Caco-2 (cell line): ENCODE measurements around the gene KCNN1. TPM values are rescaled to one million over a fixed set of nuclear protein-coding genes. Genes with fewer than 3 reads are reported as not detected.

ENCODE experiments used
- BruUV-seq: library from RNA; stranded (reverse); fragments of 400-500 nt; replicated peaks from 2 replicates; lab custom pipeline; 2021; lab: Mats Ljungman, UMichigan
- CTCF ChIA-PET: fragments of 300-600 bp; sonication (Branson Sonifier 250); formaldehyde crosslinking; loops from one replicate; lab custom pipeline; 2022; ENCODE audit warnings: antibody characterized with exemption; lab: Charles Lee
- POLR2A ChIA-PET: fragments of 300-600 bp; sonication (Branson Sonifier 250); formaldehyde crosslinking; loops from one replicate; lab custom pipeline; 2022; ENCODE audit warnings: antibody characterized with exemption; lab: Charles Lee
- DNase-seq, 2 experiments: peaks; one replicate each; pipeline versions ENCODE4 v3.0.0 to v3.0.0-alpha.2; 2020 to 2022
- H3K27me3 ChIP-seq: replicated peaks from 2 replicates; pipeline ENCODE4 v1.6.0; 2011; ENCODE audit warnings: low read length; ENCODE audit not compliant: control insufficient read depth, insufficient read depth
- H3K36me3 ChIP-seq: 2 replicates; pipeline ENCODE4 v1.5.1; 2011; ENCODE audit warnings: low read length; ENCODE audit not compliant: control insufficient read depth, insufficient read depth
- H3K4me1 ChIP-seq: fragments of 250-450 bp; sonication (Bioruptor Pico); 2 replicates; pipeline ENCODE4 v1.5.1; 2020; ENCODE audit warnings: mild to moderate bottlenecking
- H3K4me3 ChIP-seq: 2 replicates; pipeline ENCODE4 v1.5.1; 2011; ENCODE audit warnings: low read depth, mild to moderate bottlenecking, control low read depth, low read length
- H3K9me3 ChIP-seq: fragments of 250-450 bp; sonication (Bioruptor Pico); 2 replicates; pipeline ENCODE4 v1.5.1; 2020; ENCODE audit warnings: mild to moderate bottlenecking, moderate library complexity
- H3K27ac Mint-ChIP-seq: one replicate; pipeline ENCODE4 v1.8.0; 2022; ENCODE audit warnings: mixed read lengths; ENCODE audit not compliant: unreplicated experiment
- H3K27me3 Mint-ChIP-seq: one replicate; pipeline ENCODE4 v1.8.0; 2022; ENCODE audit warnings: mixed read lengths; ENCODE audit not compliant: insufficient read depth, unreplicated experiment
- H3K36me3 Mint-ChIP-seq: one replicate; pipeline ENCODE4 v1.8.0; 2022; ENCODE audit warnings: mild to moderate bottlenecking, mixed read lengths; ENCODE audit not compliant: insufficient read depth, unreplicated experiment
- H3K4me1 Mint-ChIP-seq: one replicate; pipeline ENCODE4 v1.8.0; 2022; ENCODE audit warnings: low read depth, mixed read lengths; ENCODE audit not compliant: unreplicated experiment
- H3K4me3 Mint-ChIP-seq: one replicate; pipeline ENCODE4 v1.8.0; 2022; ENCODE audit warnings: mild to moderate bottlenecking, moderate library complexity, mixed read lengths; ENCODE audit not compliant: unreplicated experiment
- H3K9me3 Mint-ChIP-seq: one replicate; pipeline ENCODE4 v1.8.0; 2022; ENCODE audit warnings: mixed read lengths; ENCODE audit not compliant: unreplicated experiment
- intact Hi-C: fragments of 100-400 bp; cut with micrococcal nuclease; formaldehyde crosslinking; loops from one replicate; pipeline ENCODE4 v1.10.0; 2022; ENCODE audit not compliant: unreplicated experiment
- total RNA-seq: library from RNA; stranded (reverse); gene quantifications from 2 replicates; pipeline ENCODE4 v1.2.3, GENCODE V29; 2022
- TF ChIP-seq, protein P1 (sequence below), 2 experiments: fragments of 200-600 bp in 1 of 2; IDR thresholded peaks; 1 replicate in 1 of 2; 2 replicates in 1 of 2; pipeline versions ENCODE4 v1.5.1 to v1.8.0; 2011 to 2022; ENCODE audit warnings: antibody characterized with exemption in 1 of 2, control low read depth in 1 of 2, inconsistent platforms in 1 of 2, low read depth in 1 of 2, low read length in 1 of 2, mild to moderate bottlenecking in 1 of 2, moderate library complexity in 1 of 2; ENCODE audit not compliant: insufficient read depth in 1 of 2, severe bottlenecking in 1 of 2, unreplicated experiment in 1 of 2

The KCNN1 gene
- total RNA-seq, 1 experiment from 2014 or later, result not detected

- TF ChIP-seq, protein P1, sequence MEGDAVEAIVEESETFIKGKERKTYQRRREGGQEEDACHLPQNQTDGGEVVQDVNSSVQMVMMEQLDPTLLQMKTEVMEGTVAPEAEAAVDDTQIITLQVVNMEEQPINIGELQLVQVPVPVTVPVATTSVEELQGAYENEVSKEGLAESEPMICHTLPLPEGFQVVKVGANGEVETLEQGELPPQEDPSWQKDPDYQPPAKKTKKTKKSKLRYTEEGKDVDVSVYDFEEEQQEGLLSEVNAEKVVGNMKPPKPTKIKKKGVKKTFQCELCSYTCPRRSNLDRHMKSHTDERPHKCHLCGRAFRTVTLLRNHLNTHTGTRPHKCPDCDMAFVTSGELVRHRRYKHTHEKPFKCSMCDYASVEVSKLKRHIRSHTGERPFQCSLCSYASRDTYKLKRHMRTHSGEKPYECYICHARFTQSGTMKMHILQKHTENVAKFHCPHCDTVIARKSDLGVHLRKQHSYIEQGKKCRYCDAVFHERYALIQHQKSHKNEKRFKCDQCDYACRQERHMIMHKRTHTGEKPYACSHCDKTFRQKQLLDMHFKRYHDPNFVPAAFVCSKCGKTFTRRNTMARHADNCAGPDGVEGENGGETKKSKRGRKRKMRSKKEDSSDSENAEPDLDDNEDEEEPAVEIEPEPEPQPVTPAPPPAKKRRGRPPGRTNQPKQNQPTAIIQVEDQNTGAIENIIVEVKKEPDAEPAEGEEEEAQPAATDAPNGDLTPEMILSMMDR (IDR thresholded peaks at IDR 0.05; ENCODE audit: insufficient read depth in 1 of 2, low read depth in 1 of 2, low read length in 1 of 2, severe bottlenecking in 1 of 2, unreplicated experiment in 1 of 2), result peak; percentile 86 to 94
- Histone ChIP-seq H3K36me3 (no peaks in the 10 kb centered on the region), H3K4me3 (no peak overlapping the region), H3K27me3 (no peaks in the 10 kb centered on the region), H3K4me1 (no peaks in the 10 kb centered on the region), H3K9me3 (no peaks in the 10 kb centered on the region)
- Mint-ChIP-seq H3K4me3 (no peak overlapping the region), H3K27ac (no peak overlapping the region), H3K4me1 (peaks cover 5% of the 10 kb centered on the region), H3K36me3 (peaks cover 4% of the 10 kb centered on the region), H3K27me3 (no peaks in the 10 kb centered on the region), H3K9me3 (no peaks in the 10 kb centered on the region)
- POLR2A ChIA-PET, result interaction anchor here (1.1 kb wide), 1 partner anchor 79 kb away, joined by 5 read pairs; the partner anchor contains the start of gene RPL18A
- CTCF ChIA-PET, result interaction anchor here (0.6 to 1.6 kb wide), 11 partner anchors 12 to 1136 kb away, joined by 3 to 21 read pairs (median 4); partner anchors contain the start of gene RPL18A
- BruUV-seq, result no TSS peak
- intact Hi-C loops, result loop anchor here (1.0 to 2.0 kb wide), 2 partner anchors 59 to 121 kb away; no protein-coding TSS in a partner anchor
- DNase-seq, result peak; percentile 70 to 79
These were observed 28.6 kb upstream of the KCNN1 start for GRCh38 chr19:17938092-17938845.

GRCh38 chr19:17942181-17942580 lies 24.7 kb upstream of the KCNN1 start:
- Histone ChIP-seq H3K4me1 (no peaks in the 10 kb centered on the region; the same call in 1 of the 2 replicates), H3K4me3 (no peak overlapping the region), H3K9me3 (no peaks in the 10 kb centered on the region), H3K27me3 (no peaks in the 10 kb centered on the region), H3K36me3 (no peaks in the 10 kb centered on the region)
- Mint-ChIP-seq H3K27me3 (no peaks in the 10 kb centered on the region), H3K36me3 (peaks cover 19% of the 10 kb centered on the region), H3K27ac (no peak overlapping the region), H3K9me3 (no peaks in the 10 kb centered on the region), H3K4me3 (no peak overlapping the region), H3K4me1 (no peaks in the 10 kb centered on the region)
- ChIA-PET CTCF (no interaction called here), POLR2A (no interaction called here)
- intact Hi-C loops, result no loop called here
- TF ChIP-seq, protein P1 (IDR thresholded peaks at IDR 0.05; ENCODE audit: insufficient read depth in 1 of 2, low read depth in 1 of 2, low read length in 1 of 2, severe bottlenecking in 1 of 2, unreplicated experiment in 1 of 2), result no peak
- BruUV-seq, result no TSS peak
- no peak for DNase-seq

DNA sequence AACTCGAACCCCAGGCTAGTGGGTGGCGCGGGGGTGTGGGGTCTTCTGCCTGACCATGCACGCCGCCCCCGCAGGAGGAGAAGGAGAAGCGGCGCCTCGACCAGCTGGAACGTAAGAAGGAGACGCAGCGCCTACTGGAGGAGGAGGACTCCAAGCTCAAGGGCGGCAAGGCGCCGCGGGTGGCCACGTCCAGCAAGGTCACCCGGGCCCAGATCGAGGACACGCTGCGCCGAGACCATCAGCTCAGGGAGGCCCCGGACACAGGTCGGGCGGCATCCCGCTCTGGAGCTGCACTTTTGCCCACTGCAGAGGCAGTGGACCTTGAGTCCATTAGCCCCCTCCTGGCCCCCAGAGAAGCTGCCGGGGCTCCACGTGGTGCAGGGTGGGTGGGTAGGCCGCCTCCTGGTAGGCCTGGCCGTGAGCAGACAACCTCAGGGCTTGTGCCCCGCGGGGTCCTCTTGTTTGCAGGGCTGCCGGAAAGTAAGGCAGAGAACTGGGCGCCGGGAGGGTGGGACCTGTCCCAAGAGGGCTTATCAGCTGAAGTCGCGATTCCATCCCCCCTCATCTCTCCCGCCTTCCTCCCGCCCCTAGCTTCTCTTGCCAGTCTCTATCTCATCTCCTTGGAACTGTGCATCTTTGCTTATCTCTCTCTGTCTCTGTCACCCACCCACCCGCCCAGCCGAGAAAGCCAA lies 24.2 kb upstream of the KCNN1 start:
- Histone ChIP-seq H3K9me3 (no peaks in the 10 kb centered on the region), H3K4me3 (no peak overlapping the region), H3K36me3 (no peaks in the 10 kb centered on the region), H3K4me1 (no peaks in the 10 kb centered on the region; the same call in 1 of the 2 replicates), H3K27me3 (no peaks in the 10 kb centered on the region)
- ChIA-PET CTCF (interaction anchor here (0.9 kb wide), 1 partner anchor 281 kb away, joined by 4 read pairs; no protein-coding TSS in a partner anchor), POLR2A (interaction anchor here (0.6 kb wide), 1 partner anchor 223 kb away, joined by 5 read pairs; the partner anchor contains the start of gene MAP1S)
- BruUV-seq, result no TSS peak
- Mint-ChIP-seq H3K27ac (no peak overlapping the region), H3K4me3 (no peak overlapping the region), H3K27me3 (no peaks in the 10 kb centered on the region), H3K36me3 (peaks cover 21% of the 10 kb centered on the region), H3K4me1 (no peaks in the 10 kb centered on the region), H3K9me3 (no peaks in the 10 kb centered on the region)
- TF ChIP-seq, protein P1 (IDR thresholded peaks at IDR 0.05; ENCODE audit: insufficient read depth in 1 of 2, low read depth in 1 of 2, low read length in 1 of 2, severe bottlenecking in 1 of 2, unreplicated experiment in 1 of 2), result no peak
- intact Hi-C loops, result no loop called here
- no peak for DNase-seq
